Fibroblast of upper back skin (primary cell): Measurements from ENCODE around the gene RBM8A.

Experiments
- DNase-seq: peaks from one replicate; pipeline ENCODE4 v3.0.0-alpha.2; 2013

Gene RBM8A

DNA sequence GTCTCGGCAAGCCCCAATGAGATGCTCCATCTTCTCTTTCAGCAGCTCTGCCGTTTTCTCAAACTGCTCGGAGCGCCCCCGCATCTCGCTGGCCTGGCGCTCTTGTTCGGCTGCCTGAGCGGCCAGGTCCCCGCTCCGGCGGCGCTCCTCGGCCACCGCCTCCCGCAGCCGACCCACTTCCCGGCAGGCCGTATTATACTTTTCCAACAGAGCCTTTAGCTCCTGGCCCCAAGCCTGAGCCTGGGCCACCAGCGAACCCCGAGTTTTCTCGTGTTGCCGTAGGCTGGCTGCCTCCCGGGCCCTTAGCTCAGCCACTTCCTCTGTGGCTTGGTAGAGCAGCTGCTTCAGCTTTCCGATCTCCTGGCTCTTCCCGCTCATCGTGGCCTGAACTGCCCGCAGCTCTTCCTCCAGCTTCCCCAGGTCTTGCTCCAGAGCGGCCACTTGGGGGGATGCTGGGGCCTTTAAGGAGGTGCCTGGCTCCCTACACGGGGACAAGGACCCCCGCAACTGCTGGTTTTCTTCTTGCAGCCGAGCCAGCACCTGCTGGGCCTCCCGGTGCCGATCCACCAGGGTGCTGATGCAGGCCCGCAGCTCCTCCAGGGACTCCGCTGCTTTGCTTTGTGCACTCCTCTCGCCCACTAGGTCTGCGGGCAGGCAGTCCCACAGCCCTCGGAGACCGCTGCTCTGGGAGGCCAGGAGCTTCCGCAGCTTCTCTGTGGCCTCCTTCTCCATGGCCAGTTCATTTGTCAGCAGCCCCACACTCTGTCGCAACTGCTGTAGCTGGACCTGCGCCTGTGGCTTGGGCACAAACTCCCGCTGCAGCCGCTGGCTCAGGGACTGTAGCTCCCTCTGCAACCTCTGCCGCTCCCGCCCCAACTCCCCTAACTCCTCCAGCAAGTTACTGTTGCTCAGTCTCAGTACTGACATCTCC is 55.0 kb downstream of the RBM8A start:
- peak; percentile 28 for DNase-seq
